Embryonic facial prominence (tissue), 1 donor: Measurements from ENCODE around the gene HNRNPH1.

Experiments used
- DNase-seq: peaks from one replicate; pipeline ENCODE4 v3.0.0-alpha.2; 2016; ENCODE audit errors: extremely low spot score

Gene HNRNPH1

GRCh38 chr5:179606071-179606909 lies 17.2 kb downstream of the HNRNPH1 start:
- DNase-seq, result no peak

DNA sequence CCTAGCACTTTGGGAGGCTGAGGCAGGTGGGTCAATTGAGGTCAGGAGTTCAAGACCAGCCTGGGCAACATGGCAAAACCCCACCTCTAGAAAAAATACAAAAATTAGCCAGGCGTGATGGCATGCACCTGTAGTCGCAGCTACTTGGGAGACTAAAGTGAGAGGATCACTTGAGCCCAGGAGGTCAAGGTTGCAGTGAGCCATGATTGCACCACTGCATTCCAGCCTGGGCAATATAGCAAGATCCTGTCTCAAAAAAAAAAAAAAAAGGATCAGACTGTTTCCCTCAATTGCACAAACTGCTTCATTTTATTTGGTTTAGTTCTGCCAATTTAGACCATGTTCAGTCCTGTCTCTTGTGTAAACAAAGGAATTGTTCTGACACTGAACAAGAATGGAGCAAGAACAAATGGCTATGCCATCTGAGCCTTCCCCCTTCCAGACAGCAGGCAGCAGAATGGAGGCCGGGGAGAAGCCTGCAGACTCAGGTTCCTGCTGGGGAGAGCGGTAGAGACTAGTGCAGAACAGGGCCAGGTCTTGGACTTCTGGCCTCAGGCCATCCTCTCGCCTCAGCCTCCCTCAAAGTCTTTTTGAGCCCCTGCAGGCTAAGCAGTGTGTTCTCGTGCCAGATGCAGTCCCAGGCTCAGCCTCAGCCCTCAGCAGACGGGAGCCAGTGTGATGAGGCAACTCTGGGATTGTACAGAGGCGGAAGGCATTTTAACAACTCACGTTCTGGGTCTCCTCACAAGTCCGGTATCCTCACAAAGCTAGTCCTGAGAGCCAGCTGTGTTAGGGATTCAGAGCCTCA lies 18.2 kb downstream of the HNRNPH1 start:
- no peak for DNase-seq

DNA sequence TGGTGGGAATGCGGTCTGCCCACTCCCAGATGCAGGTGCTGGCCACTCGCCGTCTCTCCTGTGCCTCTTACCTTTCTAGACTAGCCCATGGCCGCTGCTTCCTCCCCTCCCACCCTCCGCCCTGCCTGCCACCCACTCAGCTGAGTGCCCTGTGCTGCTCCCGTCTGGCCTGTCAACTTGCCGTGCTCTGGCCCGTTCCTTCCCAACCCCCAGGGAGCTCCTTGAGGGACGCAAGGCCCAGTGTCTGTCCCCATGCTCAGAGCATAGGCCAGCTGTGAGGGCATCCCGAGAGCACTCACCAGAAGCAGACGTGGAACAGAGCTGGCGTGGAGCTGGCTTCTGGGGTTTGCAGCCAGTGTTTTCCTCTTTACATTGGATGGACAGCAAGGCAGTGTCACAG lies 20.2 kb downstream of the HNRNPH1 start:
- DNase-seq, result no peak

DNA sequence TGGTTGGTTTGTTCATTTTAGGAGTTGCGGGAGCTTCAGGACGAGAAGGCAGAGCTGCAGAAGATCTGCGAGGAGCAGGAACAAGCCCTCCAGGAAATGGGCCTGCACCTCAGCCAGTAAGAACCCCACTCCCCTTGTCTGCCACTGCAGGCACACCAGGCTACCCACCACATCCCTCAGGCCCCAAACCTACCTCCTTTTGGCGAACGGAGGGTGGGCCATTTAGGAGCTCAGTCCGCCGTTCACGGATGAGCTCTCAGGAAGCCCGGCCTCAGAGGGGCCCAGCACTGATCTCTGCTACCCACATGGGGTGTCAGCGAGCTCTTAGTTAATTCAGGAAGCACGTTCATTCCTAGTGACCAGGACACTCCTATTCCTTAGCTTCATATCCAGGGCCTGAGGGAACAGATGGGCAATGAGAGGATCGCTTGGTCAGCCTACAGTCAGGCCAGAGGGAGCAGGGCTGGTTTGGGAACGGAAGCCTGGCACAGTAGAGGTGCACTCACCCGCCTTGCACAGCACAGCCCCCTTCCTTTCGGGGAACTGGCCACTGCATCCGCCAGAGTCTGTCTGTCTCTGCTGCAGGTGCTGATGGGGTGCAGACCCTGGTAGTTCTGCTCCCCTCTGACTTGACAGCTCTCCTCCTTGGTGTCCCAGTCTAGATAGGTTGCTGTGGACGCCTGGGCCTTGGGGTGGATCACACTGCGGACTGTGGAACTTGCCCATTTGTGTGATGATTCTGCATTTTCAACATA lies 21.4 kb downstream of the HNRNPH1 start:
- no peak for DNase-seq

- DNase-seq, result no peak
These were observed 23.5 kb downstream of the HNRNPH1 start for GRCh38 chr5:179599973-179600372.

DNA sequence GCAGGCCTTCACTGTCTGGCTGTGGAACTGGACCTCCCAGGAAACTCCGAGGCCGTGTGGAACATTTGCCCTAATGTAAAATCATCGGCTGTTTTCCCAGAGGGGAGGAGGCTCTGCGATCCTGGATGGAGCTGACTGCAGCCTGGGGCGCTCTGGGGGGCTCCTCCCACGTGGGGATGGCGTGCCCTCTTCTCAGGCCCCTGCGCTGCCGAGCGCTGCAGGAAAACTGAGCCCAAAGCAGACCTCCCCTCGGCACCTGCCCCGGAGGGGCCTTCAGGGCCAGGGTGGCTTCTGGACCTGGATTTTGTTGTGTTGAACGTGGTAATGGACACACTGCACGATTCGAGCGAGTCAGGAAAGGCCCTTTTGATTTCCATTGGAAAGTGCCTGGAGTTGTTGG lies 23.9 kb downstream of the HNRNPH1 start:
- no peak for DNase-seq

DNA sequence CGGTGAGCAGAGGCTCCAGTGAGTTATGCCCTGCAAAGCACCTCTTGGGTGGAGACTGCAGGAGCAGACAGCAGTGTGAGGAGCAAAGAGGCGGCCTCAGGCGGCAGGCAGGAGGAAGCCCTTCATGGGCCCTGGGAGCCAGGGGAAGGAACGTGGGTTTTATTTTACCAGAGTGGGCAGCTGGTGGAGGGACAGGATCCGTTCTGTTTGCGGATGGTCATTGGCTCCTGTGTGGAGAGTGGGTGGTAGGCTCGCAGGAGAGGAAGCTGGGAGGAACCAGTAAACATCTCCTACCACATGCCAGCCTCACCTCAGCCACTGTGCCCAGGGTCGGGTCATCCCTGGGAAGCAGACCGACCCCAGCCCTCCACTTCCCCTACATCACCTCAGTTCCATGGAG lies 24.4 kb downstream of the HNRNPH1 start:
- DNase-seq, result no peak

GRCh38 chr5:179596421-179596820 lies 27.1 kb downstream of the HNRNPH1 start:
- DNase-seq, result no peak

DNA sequence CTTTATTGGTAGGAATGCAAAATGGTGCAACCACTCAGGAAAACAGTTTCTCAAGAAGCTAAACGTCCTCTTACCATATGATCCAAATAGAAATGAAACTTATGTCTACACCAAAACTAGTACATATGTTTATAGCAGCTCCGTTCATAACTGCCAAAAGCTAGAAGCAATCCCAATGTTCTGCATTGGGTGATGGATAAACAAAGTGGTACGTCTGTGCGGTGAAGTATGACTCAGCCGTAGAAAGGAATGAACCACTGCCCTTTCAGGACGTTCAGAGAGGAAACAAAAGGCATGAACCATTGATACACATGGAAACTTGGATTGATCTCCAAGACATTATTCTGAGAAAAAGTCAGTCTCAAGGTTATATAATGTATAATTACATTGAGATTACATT lies 27.6 kb downstream of the HNRNPH1 start:
- DNase-seq, result no peak

DNA sequence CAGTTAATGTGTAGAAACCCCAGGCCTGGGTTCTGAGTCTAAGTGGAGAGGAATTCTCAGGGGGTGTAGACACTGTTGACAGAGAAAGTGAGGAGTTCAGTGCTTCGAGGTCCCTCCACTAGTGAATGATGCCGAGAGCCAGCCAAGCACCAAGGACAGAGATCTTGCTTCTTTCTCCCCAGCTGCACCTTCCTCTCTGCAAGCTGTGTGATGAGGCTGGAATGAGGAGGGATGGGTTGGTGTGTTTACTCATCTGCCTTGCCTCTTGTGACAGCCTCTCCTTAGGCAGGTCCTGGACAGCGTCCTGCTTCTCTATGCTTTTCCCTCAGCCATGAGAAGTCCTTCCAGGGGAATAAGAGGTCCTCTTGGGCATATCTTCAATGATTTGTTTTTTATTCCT lies 35.3 kb downstream of the HNRNPH1 start:
- no peak for DNase-seq

DNA sequence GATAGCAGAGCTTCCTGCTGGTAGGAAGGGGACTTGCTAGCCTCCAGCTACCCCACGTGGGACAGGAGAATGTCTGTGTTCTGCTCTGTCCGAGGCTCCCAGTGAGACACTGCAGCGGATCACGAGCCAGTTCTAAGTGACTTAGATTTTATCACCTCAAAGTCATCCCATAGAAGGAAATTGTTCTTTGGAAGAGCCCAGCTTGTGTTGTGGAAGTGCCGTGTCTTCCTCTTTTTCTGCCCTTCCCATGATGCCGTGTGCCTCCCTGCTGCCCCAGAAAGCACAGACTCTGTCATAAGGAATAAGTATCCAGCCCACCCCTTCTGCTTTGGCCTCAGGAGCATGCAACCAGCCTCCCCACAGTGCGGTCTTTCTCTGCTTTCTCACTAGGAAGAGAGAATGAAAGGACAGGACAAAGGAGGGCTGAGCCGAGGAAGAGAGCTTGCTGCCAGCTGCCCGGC lies 37.5 kb downstream of the HNRNPH1 start:
- DNase-seq, result no peak

DNA sequence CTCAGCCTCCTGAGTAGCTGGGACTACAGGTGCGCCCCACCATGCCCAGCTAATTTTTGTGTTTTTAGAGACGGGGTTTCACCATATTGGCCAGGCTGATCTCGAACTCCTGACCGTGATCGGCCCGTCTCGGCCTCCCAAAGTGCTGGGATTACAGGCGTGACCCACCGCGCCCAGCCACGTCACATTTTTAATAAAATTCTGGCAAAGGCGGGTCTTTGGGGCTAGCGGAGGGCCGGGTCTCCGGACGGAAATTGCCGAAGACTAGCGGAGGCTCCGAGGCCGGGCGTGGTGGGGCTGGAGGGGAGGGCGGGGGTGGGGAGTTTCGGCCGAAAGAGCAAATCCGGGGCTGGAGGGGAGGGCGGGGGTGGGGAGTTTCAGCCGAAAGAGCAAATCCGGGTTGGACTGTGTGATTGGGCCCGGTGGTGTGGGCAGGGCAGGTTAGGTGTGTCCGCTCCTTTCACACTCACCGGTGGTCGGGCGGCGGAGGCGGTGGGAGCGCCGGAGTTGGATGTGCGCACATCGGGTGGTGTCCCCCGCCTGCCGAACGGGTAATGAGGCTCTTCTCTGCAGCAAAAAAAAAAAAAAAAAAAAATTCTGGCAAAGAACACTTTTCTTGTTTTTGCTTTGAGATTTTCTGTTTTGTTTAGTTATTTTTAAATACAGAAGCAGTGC lies 46.0 kb downstream of the HNRNPH1 start:
- DNase-seq, result no peak

- DNase-seq, result no peak
These were observed 51.1 kb downstream of the HNRNPH1 start for GRCh38 chr5:179572386-179572785.

DNA sequence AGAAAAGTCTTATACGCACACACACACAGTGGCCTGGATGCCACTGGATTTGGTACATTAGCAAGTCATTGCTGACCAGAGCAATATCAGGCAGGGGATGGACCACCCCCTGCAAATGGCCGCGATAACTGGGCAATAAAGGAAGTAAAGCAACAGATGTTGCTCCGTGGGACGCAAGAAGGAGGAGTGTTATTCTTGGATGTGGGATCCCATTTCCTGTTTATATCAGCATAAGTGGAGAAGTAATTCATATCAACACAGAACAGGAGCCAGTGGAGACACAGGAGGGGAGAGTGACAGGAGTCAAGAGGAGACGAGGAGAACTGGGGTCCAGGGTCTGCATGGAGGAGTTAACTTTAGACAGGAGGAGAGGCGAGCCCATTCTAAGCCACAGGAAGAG lies 54.8 kb downstream of the HNRNPH1 start:
- no peak for DNase-seq

- no peak for DNase-seq
These were observed 58.9 kb downstream of the HNRNPH1 start for GRCh38 chr5:179564526-179564925.
